Thyroid gland (tissue), 4 donors: ENCODE results near the gene ARHGAP4. TPM values are rescaled to one million over a fixed set of nuclear protein-coding genes. Genes with fewer than 3 reads are reported as not detected.

Experiments used
- DNase-seq, 2 donors: peaks; one replicate each; pipeline ENCODE4 v3.0.0-alpha.2; 2019
- H3K27ac ChIP-seq, 3 donors: fragments of 200-600 bp; sonication (generic); 1 replicate in 2 of 3; 2 replicates in 1 of 3; pipeline ENCODE4 v1.5.1; 2016 to 2019; ENCODE audit warnings: mild to moderate bottlenecking in 1 of 3, moderate library complexity in 1 of 3
- H3K27me3 ChIP-seq: fragments of 200-600 bp; sonication (generic); one replicate; pipeline ENCODE4 v1.5.1; 2019
- H3K36me3 ChIP-seq, 2 donors: fragments of 200-600 bp; sonication (generic); one replicate each; pipeline ENCODE4 v1.5.1; 2016 to 2019
- H3K4me1 ChIP-seq, 2 donors: fragments of 200-600 bp; sonication (generic); one replicate each; pipeline ENCODE4 v1.5.1; 2017 to 2019
- H3K4me3 ChIP-seq, 3 donors: fragments of 200-600 bp; sonication (generic); replicated peaks in 1 of 3; 1 replicate in 2 of 3; 2 replicates in 1 of 3; pipeline ENCODE4 v1.5.1; 2016; ENCODE audit warnings: mild to moderate bottlenecking in 1 of 3
- H3K9me3 ChIP-seq: fragments of 200-600 bp; sonication (generic); one replicate; pipeline ENCODE4 v1.5.1; 2017
- POLR2A ChIP-seq, 2 donors: fragments of 450-650 bp; IDR thresholded peaks; one replicate each; pipeline ENCODE4 v1.6.1; 2017; ENCODE audit warnings: antibody characterized with exemption in 2 of 2, mild to moderate bottlenecking in 2 of 2, moderate library complexity in 1 of 2
- WGBS, 2 donors: methylation state at CpG; one replicate each; pipeline ENCODE4 v1.1.5; 2017; 5-methylcytosine and 5-hydroxymethylcytosine counted together
- intact Hi-C: fragments of 100-400 bp; cut with DNase I; formaldehyde crosslinking; loops from one replicate; pipeline ENCODE4 v1.15.1; 2023
- total RNA-seq, 4 donors: library from RNA; depleted of rRNA; stranded (reverse); fragments of >200 nt; gene quantifications; one replicate each; pipeline ENCODE4 v1.2.3, GENCODE V29; 2016
- TF ChIP-seq, protein P1 (sequence below), 6 experiments: fragments of 200-600 bp in 3 of 6; fragments of 450-650 bp in 3 of 6; sonication (generic) in 3 of 6; IDR thresholded peaks; one replicate each; pipeline ENCODE4 v1.5.1; 2016 to 2019; ENCODE audit warnings: antibody characterized with exemption in 6 of 6, mild to moderate bottlenecking in 2 of 6, inconsistent platforms in 1 of 6, moderate library complexity in 1 of 6

ARHGAP4 gene
- total RNA-seq, 4 donors from 2014 or later, result 6.5 to 37.0 (median 12.2) TPM

- Histone ChIP-seq H3K27me3 (no peaks in the 10 kb centered on the region), H3K36me3 (no peaks in the 10 kb centered on the region), H3K4me3 (no peak overlapping the region), H3K9me3 (no peaks in the 10 kb centered on the region), H3K4me1 (no peaks in the 10 kb centered on the region), H3K27ac (no peak overlapping the region)
- WGBS, 2 donors, result 67 to 78% methylated on average over 2 to 4 of the region's 9 CpGs
- no peak for TF ChIP-seq POLR2A (IDR thresholded peaks at IDR 0.05)
- TF ChIP-seq, protein P1, sequence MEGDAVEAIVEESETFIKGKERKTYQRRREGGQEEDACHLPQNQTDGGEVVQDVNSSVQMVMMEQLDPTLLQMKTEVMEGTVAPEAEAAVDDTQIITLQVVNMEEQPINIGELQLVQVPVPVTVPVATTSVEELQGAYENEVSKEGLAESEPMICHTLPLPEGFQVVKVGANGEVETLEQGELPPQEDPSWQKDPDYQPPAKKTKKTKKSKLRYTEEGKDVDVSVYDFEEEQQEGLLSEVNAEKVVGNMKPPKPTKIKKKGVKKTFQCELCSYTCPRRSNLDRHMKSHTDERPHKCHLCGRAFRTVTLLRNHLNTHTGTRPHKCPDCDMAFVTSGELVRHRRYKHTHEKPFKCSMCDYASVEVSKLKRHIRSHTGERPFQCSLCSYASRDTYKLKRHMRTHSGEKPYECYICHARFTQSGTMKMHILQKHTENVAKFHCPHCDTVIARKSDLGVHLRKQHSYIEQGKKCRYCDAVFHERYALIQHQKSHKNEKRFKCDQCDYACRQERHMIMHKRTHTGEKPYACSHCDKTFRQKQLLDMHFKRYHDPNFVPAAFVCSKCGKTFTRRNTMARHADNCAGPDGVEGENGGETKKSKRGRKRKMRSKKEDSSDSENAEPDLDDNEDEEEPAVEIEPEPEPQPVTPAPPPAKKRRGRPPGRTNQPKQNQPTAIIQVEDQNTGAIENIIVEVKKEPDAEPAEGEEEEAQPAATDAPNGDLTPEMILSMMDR (IDR thresholded peaks at IDR 0.05), result no peak
- DNase-seq, result no peak
- intact Hi-C loops, result no loop called here
Observed at GRCh38 chrX:153867139-153867538, 58.9 kb downstream of the ARHGAP4 start.

GRCh38 chrX:153866302-153867019 lies 59.6 kb downstream of the ARHGAP4 start:
- DNase-seq, result no peak
- no peaks in the 10 kb centered on the region for H3K4me1 ChIP-seq
- intact Hi-C loops, result no loop called here
- H3K9me3 ChIP-seq, result no peaks in the 10 kb centered on the region
- no peaks in the 10 kb centered on the region for H3K27me3 ChIP-seq
- 81% methylated on average over 9 of the region's 22 CpGs for WGBS, 2 donors
- no peak overlapping the region for H3K27ac ChIP-seq
- no peaks in the 10 kb centered on the region for H3K36me3 ChIP-seq
- TF ChIP-seq, protein P1 (IDR thresholded peaks at IDR 0.05), result no peak
- TF ChIP-seq POLR2A (IDR thresholded peaks at IDR 0.05), result no peak
- H3K4me3 ChIP-seq, result no peak overlapping the region

DNA sequence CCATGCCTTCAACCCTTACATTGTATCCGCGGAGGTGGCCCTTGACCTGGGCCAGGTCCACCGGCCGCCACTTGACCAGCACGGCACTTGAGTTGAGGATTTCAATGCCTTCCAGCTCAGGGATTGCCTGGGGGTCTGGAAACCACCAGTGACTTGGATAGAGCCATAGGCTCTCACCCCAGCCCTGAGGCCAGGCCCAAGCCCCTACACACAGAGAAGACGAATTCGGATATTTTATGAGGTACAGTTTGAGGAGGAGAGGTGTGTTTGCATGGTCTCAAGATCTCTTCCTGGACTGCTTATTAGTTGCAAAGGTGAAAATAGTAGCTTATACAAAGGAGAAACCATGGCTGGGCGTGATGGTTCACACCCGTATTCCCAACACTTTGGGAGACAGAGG lies 60.4 kb downstream of the ARHGAP4 start:
- DNase-seq, result no peak
- H3K27me3 ChIP-seq, result no peaks in the 10 kb centered on the region
- H3K4me3 ChIP-seq, result no peak overlapping the region
- H3K9me3 ChIP-seq, result no peaks in the 10 kb centered on the region
- no peaks in the 10 kb centered on the region for H3K4me1 ChIP-seq
- intact Hi-C loops, result no loop called here
- WGBS, 2 donors, result 93 to 98% methylated on average over 4 of the region's 9 CpGs
- no peaks in the 10 kb centered on the region for H3K36me3 ChIP-seq
- TF ChIP-seq POLR2A (IDR thresholded peaks at IDR 0.05), result no peak
- TF ChIP-seq, protein P1 (IDR thresholded peaks at IDR 0.05), result no peak
- no peak overlapping the region for H3K27ac ChIP-seq

DNA sequence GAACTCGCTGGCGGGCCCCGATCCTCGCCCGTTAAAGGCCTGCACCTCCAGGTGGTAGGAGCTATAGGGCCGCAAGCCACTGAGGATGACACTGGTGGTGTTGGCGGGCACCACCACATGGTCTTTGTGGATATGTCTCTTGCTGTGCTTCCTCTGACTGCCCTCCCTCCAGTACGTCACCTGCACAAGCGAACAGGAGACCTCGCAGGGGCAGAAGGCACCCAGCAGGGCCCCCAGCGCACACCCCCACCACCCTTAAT lies 60.8 kb downstream of the ARHGAP4 start:
- Histone ChIP-seq H3K9me3 (no peaks in the 10 kb centered on the region), H3K27me3 (no peaks in the 10 kb centered on the region), H3K36me3 (no peaks in the 10 kb centered on the region)

More for the DNA sequence above, 60.8 kb downstream of the ARHGAP4 start:
- Histone ChIP-seq H3K27ac (no peak overlapping the region), H3K4me3 (no peak overlapping the region), H3K4me1 (no peaks in the 10 kb centered on the region)
- no peak for DNase-seq
- TF ChIP-seq POLR2A (IDR thresholded peaks at IDR 0.05), result no peak
- TF ChIP-seq, protein P1 (IDR thresholded peaks at IDR 0.05), result no peak
- intact Hi-C loops, result no loop called here
- WGBS, 2 donors, result no CpG with 5 or more reads among the region's 11 CpGs
